GM18909 (cell line): ENCODE results near the gene FIBCD1.

ENCODE experiments used
- ATAC-seq: cut with Tn5 transposase; IDR thresholded peaks from one replicate; pipeline ENCODE4 v1.9.1; 2021; ENCODE audit warnings: mild to moderate bottlenecking; ENCODE audit not compliant: unreplicated experiment, poor library complexity

Gene FIBCD1

DNA sequence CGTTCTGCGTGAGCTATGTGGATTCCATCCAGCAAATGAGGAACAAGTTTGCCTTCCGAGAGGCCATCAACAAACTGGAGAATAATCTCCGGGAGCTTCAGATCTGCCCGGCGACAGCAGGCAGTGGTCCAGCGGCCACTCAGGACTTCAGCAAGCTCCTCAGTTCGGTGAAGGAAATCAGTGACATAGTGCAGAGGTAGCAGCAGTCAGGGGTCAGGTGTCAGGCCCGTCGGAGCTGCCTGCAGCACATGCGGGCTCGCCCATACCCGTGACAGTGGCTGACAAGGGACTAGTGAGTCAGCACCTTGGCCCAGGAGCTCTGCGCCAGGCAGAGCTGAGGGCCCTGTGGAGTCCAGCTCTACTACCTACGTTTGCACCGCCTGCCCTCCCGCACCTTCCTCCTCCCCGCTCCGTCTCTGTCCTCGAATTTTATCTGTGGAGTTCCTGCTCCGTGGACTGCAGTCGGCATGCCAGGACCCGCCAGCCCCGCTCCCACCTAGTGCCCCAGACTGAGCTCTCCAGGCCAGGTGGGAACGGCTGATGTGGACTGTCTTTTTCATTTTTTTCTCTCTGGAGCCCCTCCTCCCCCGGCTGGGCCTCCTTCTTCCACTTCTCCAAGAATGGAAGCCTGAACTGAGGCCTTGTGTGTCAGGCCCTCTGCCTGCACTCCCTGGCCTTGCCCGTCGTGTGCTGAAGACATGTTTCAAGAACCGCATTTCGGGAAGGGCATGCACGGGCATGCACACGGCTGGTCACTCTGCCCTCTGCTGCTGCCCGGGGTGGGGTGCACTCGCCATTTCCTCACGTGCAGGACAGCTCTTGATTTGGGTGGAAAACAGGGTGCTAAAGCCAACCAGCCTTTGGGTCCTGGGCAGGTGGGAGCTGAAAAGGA lies 53.3 kb downstream of the FIBCD1 start:
- no peak for ATAC-seq

DNA sequence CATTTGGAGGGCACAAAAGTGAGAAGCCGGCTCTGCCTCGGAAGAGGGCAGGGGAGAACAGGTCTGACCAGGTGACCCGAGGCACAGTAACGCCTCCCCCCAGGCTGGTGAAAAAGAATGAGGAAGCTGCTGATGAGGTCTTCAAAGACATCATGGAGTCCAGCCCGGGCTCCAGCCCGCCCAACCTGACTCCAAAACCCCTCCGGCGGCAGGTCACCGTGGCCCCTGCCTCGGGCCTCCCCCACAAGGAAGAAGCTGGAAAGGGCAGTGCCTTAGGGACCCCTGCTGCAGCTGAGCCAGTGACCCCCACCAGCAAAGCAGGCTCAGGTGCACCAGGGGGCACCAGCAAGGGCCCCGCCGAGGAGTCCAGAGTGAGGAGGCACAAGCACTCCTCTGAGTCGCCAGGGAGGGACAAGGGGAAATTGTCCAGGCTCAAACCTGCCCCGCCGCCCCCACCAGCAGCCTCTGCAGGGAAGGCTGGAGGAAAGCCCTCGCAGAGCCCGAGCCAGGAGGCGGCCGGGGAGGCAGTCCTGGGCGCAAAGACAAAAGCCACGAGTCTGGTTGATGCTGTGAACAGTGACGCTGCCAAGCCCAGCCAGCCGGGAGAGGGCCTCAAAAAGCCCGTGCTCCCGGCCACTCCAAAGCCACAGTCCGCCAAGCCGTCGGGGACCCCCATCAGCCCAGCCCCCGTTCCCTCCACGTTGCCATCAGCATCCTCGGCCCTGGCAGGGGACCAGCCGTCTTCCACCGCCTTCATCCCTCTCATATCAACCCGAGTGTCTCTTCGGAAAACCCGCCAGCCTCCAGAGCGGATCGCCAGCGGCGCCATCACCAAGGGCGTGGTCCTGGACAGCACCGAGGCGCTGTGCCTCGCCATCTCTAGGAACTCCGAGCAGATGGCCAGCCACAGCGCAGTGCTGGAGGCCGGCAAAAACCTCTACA lies 54.2 kb downstream of the FIBCD1 start:
- no peak for ATAC-seq

DNA sequence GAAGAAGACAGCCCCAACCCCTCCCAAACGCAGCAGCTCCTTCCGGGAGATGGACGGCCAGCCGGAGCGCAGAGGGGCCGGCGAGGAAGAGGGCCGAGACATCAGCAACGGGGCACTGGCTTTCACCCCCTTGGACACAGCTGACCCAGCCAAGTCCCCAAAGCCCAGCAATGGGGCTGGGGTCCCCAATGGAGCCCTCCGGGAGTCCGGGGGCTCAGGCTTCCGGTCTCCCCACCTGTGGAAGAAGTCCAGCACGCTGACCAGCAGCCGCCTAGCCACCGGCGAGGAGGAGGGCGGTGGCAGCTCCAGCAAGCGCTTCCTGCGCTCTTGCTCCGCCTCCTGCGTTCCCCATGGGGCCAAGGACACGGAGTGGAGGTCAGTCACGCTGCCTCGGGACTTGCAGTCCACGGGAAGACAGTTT lies 54.9 kb downstream of the FIBCD1 start:
- ATAC-seq, result no peak

DNA sequence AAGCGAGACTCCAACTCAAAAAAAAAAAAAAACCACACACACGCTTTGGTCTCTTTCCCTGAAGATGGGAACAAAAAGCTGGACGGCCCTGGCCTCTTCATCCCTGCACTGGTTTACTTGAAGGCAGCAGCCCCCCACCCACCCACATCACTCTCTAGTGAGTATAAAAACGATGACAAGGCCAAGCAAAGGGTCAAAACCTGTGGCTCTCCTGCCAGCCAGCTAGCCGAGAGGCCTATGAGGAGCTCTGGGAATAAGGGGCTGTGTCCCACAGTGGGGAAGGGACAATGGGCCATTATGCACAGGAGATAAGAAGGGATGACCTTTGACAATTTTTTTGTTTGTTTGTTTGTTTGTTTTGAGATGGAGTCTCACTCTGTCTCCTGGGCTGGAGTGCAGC lies 55.6 kb downstream of the FIBCD1 start:
- no peak for ATAC-seq

DNA sequence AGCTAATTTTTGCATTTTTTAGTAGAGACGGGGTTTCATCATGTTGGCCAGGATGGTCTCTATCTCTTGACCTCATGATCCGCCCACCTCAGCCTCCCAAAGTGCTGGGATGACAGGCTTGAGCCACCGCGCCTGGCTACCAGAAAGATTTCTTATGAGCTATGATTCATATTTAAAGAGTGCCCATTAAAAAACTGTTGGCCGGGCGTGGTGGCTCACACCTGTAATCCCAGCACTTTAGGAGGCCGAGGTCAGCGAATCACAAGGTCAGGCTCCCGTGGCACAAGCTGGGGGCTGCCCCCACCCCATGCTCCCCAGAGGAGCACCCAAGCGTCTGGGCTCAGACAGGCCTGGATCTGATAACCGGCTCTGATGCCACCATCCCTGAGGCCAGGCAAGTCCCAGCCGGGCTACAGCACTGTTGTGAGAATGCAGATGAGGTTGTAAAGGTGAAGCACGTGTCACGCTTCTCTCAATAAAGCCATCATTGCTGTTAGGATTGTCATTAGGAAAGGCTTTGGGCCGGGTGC lies 56.3 kb downstream of the FIBCD1 start:
- ATAC-seq, result no peak

- ATAC-seq, result no peak
These were observed 57.5 kb downstream of the FIBCD1 start for GRCh38 chr9:130881516-130881915.

- no peak for ATAC-seq
These were observed 58.3 kb downstream of the FIBCD1 start for GRCh38 chr9:130880599-130881220.

- ATAC-seq, result no peak
These were observed 59.1 kb downstream of the FIBCD1 start for GRCh38 chr9:130879863-130880411.

DNA sequence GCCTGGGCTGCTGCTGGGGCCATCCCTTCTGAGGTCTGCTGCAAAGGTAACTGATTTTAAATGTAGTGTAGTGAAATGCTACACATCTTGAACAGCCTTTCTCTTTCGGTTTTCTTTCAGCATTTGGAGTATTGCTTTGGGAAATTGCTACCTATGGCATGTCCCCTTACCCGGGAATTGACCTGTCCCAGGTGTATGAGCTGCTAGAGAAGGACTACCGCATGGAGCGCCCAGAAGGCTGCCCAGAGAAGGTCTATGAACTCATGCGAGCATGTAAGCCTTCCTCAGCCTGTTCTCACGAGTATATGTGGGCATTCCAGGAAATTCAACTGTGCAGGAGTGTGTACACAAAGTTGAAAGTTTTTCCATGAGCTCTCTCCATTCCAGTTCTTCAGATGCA lies 60.8 kb downstream of the FIBCD1 start:
- ATAC-seq, result no peak

- ATAC-seq, result no peak
These were observed 61.7 kb downstream of the FIBCD1 start for GRCh38 chr9:130877300-130877699.

DNA sequence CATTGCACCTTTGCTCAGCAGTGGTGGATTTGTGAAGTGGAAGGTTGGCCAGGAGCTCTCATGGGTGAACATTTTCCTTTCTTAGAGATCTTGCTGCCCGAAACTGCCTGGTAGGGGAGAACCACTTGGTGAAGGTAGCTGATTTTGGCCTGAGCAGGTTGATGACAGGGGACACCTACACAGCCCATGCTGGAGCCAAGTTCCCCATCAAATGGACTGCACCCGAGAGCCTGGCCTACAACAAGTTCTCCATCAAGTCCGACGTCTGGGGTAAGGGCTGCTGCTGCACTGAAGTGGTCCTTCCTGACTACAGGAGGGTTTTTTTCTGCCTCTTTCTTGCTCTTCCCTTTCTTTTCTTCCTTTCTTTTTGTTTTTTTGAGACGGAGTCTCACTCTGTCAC lies 64.3 kb downstream of the FIBCD1 start:
- ATAC-seq, result no peak

DNA sequence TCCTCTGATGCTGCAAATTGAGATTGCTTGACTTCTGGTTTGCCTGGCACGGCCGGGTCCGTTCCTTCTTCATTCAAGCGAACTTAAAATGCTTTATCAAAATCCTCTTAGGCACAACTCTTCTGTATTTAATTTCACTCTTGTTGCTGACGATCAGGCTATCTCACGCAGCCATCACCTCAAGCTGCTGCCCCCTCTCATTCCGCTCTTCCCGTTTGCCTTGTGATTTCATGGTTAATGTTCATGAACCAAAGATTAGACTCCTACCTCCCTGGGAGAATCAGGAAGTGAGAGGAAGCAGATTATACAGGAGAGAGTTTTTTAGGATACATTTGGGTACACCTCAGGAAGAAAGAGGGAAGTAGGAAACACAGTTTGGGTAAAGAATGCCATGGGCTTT lies 65.1 kb downstream of the FIBCD1 start:
- ATAC-seq, result no peak

GRCh38 chr9:130872912-130873503 lies 66.0 kb downstream of the FIBCD1 start:
- ATAC-seq, result no peak

- ATAC-seq, result no peak
These were observed 66.5 kb downstream of the FIBCD1 start for GRCh38 chr9:130872508-130872907.

GRCh38 chr9:130872093-130872492 lies 67.0 kb downstream of the FIBCD1 start:
- ATAC-seq, result no peak

DNA sequence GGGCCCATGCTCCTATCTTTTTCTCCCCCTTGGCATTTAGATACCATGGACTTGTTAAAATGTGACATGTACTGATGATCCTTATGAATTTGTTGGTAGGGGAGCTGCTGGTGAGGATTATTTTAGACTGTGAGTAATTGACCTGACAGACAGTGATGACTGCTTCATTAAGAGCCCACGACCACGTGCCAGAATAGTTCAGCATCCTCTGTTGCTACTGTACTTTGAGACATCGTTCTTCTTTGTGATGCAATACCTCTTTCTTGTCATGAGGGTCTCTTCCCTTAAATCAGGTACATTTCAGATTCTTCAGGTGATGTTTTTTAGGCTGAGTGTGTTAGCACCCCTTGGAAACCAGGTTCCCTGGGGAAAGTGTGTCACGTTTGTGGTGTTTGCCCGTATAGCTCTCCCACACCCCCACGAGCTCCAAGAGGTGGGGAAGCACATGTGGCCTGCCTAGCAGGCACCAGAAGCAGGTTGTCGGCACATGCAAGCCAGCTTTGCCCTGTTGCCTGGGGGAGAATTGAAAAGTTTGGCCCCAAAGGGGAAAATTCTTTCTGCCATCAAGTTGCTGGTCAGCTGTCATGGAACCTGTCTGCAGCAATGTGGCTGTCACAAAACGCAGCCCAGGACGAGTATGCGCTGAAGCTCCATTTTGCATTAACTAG lies 67.5 kb downstream of the FIBCD1 start:
- ATAC-seq, result no peak

- no peak for ATAC-seq
These were observed 68.3 kb downstream of the FIBCD1 start for GRCh38 chr9:130870491-130871381.

DNA sequence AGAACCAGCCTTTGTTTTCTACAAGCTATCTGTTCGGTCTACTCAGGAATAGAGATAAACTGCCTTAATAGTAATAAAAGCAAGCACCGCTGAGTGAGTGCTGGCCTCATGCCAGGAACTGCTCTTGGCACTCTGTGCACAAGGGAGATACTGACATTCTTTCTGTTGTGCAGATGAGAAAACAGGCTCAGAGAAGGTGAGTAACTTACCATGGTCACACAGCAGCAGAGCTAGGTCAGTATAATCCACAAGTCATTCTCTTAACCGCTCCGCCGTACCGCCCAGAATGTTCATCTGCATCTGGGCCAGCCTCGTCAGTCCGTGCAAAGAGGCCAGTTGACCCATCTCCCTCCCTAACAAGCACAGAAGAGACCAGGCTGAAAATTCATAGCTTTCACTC lies 69.8 kb downstream of the FIBCD1 start:
- ATAC-seq, result no peak
